PC-3 (cell line): ENCODE data around the gene CYB561A3. TPM values are rescaled to one million over a fixed set of nuclear protein-coding genes. Genes with fewer than 3 reads are reported as not detected.

Source experiments
- ATAC-seq: fragments of 200-7000 bp; cut with Tn5 transposase; 2 replicates; pipeline ENCODE4 v1.9.1; 2020; ENCODE audit warnings: mild to moderate bottlenecking, moderate library complexity
- BruUV-seq: library from RNA; stranded (reverse); fragments of 400-500 nt; replicated peaks from 2 replicates; lab custom pipeline; 2021; lab: Mats Ljungman, UMichigan
- CTCF ChIA-PET: fragments of 300-600 bp; sonication (Branson Sonifier 250); formaldehyde crosslinking; loops from one replicate; lab custom pipeline; 2022; ENCODE audit warnings: antibody characterized with exemption; lab: Charles Lee
- POLR2A ChIA-PET: fragments of 300-600 bp; sonication (Branson Sonifier 250); formaldehyde crosslinking; loops from one replicate; lab custom pipeline; 2022; ENCODE audit warnings: antibody characterized with exemption; ENCODE audit not compliant: unreplicated experiment; lab: Charles Lee
- DNase-seq: peaks from one replicate; pipeline ENCODE4 v3.0.0-alpha.2; 2015
- H2AFZ ChIP-seq: fragments of 300-600 bp; sonication (generic); 2 replicates; pipeline ENCODE4 v1.6.0; 2016; ENCODE audit warnings: antibody characterized with exemption, low read length
- H3F3A ChIP-seq: fragments of 300-600 bp; sonication (generic); one replicate; pipeline ENCODE4 v1.6.0; 2017; ENCODE audit warnings: antibody characterized with exemption, low read length, control low read depth, mild to moderate bottlenecking; ENCODE audit not compliant: unreplicated experiment
- H3K27ac ChIP-seq: fragments of 300-600 bp; sonication (generic); 2 replicates; pipeline ENCODE4 v1.5.1; 2016; ENCODE audit warnings: mild to moderate bottlenecking, low read length
- H3K27me3 ChIP-seq: fragments of 300-600 bp; sonication (generic); 2 replicates; pipeline ENCODE4 v1.6.1; 2016; ENCODE audit warnings: low read length, mixed read lengths
- H3K36me3 ChIP-seq: fragments of 300-600 bp; sonication (generic); 2 replicates; pipeline ENCODE4 v1.6.1; 2016; ENCODE audit warnings: low read depth, mixed run types, low read length, mixed read lengths
- H3K4me1 ChIP-seq: fragments of 300-600 bp; sonication (generic); 2 replicates; pipeline ENCODE4 v1.5.1; 2016; ENCODE audit warnings: low read length; ENCODE audit not compliant: insufficient read depth
- H3K4me2 ChIP-seq: fragments of 300-600 bp; sonication (generic); 2 replicates; pipeline ENCODE4 v1.6.0; 2016; ENCODE audit warnings: low read length
- H3K4me3 ChIP-seq: fragments of 300-600 bp; sonication (generic); 2 replicates; pipeline ENCODE4 v1.5.1; 2016; ENCODE audit warnings: mild to moderate bottlenecking, low read length, mixed read lengths
- H3K79me2 ChIP-seq: fragments of 300-600 bp; sonication (generic); 2 replicates; pipeline ENCODE4 v1.6.1; 2017; ENCODE audit warnings: low read length, mixed read lengths
- H3K9ac ChIP-seq: fragments of 300-600 bp; sonication (generic); 2 replicates; pipeline ENCODE4 v1.6.0; 2016; ENCODE audit warnings: mild to moderate bottlenecking, low read length
- H3K9me2 ChIP-seq: fragments of 300-600 bp; sonication (generic); replicated peaks from 2 replicates; pipeline ENCODE4 v1.6.1; 2016; ENCODE audit warnings: mixed run types, low read length, mixed read lengths
- H3K9me3 ChIP-seq: fragments of 300-600 bp; sonication (generic); 2 replicates; pipeline ENCODE4 v1.6.1; 2016; ENCODE audit warnings: low read length, mixed read lengths
- H4K20me1 ChIP-seq: fragments of 300-600 bp; sonication (generic); 2 replicates; pipeline ENCODE4 v1.6.1; 2016; ENCODE audit warnings: low read length, mixed read lengths
- CTCF ChIP-seq: fragments of 300-600 bp; sonication (generic); conservative IDR thresholded peaks from 2 replicates; pipeline ENCODE4 v1.5.1; 2017; ENCODE audit warnings: antibody characterized with exemption, low read depth, mild to moderate bottlenecking, low read length
- EZH2 ChIP-seq: fragments of 300-600 bp; sonication (generic); IDR thresholded peaks from one replicate; pipeline ENCODE4 v1.6.1; 2017; ENCODE audit warnings: antibody characterized with exemption, mild to moderate bottlenecking, low read length; ENCODE audit not compliant: unreplicated experiment
- EZH2phosphoT487 ChIP-seq: fragments of 300-600 bp; sonication (generic); IDR thresholded peaks from 2 replicates; pipeline ENCODE4 v1.6.1; 2018; ENCODE audit warnings: mild to moderate bottlenecking, antibody characterized with exemption, low read length, borderline replicate concordance
- intact Hi-C: fragments of 100-400 bp; cut with micrococcal nuclease; formaldehyde crosslinking; loops from 2 replicates; pipeline ENCODE4 v1.9.0; 2023
- total RNA-seq: library from RNA; depleted of rRNA; stranded (reverse); fragments of >200 nt; gene quantifications from 2 replicates; pipeline ENCODE4 v1.2.3, GENCODE V29; 2014; rRNA removed

CYB561A3 gene
- total RNA-seq, 1 experiment from 2014 or later: 51.2 TPM

GRCh38 chr11:61303725-61304124 lies 58.0 kb downstream of the CYB561A3 start:
- TF ChIP-seq EZH2 (no peak), CTCF (no peak), EZH2phosphoT487 (no peak)
- peaks cover 92% of the 10 kb centered on the region for H3K36me3 ChIP-seq
- H3K9me3 ChIP-seq: no peaks in the 10 kb centered on the region
- no TSS peak for BruUV-seq
- POLR2A ChIA-PET: no interaction called here
- H3K27me3 ChIP-seq: no peaks in the 10 kb centered on the region
- ATAC-seq: no peak
- intact Hi-C loops: no loop called here
- H3K4me2 ChIP-seq: no peak overlapping the region
- no peak overlapping the region for H2AFZ ChIP-seq
- H3K4me3 ChIP-seq: no peak overlapping the region
- no peak overlapping the region for H3K27ac ChIP-seq
- no peaks in the 10 kb centered on the region for H3F3A ChIP-seq
- no peaks in the 10 kb centered on the region for H3K9me2 ChIP-seq
- H4K20me1 ChIP-seq: no peaks in the 10 kb centered on the region
- DNase-seq: no peak
- H3K4me1 ChIP-seq: no peaks in the 10 kb centered on the region
- H3K9ac ChIP-seq: no peak overlapping the region
- CTCF ChIA-PET: no interaction called here
- H3K79me2 ChIP-seq: no peaks in the 10 kb centered on the region

GRCh38 chr11:61302550-61302949 lies 59.1 kb downstream of the CYB561A3 start:
- Histone ChIP-seq H3K27me3 (no peaks in the 10 kb centered on the region), H2AFZ (no peak overlapping the region), H3K27ac (no peak overlapping the region), H3F3A (no peaks in the 10 kb centered on the region), H3K9me2 (no peaks in the 10 kb centered on the region), H3K36me3 (peaks cover 85% of the 10 kb centered on the region), H3K9me3 (no peaks in the 10 kb centered on the region), H3K4me3 (no peak overlapping the region), H3K4me2 (no peak overlapping the region), H4K20me1 (no peaks in the 10 kb centered on the region), H3K9ac (no peak overlapping the region), H3K79me2 (no peaks in the 10 kb centered on the region), H3K4me1 (no peaks in the 10 kb centered on the region)
- no TSS peak for BruUV-seq
- DNase-seq (no peak), ATAC-seq (no peak)
- intact Hi-C loops: no loop called here
- ChIA-PET POLR2A (no interaction called here), CTCF (no interaction called here)
- TF ChIP-seq EZH2phosphoT487 (no peak), CTCF (no peak), EZH2 (no peak)

Other genes starting within 250 kb of the CYB561A3 start
- gene VPS37C, start 200.5 kb downstream of the CYB561A3 start, total RNA-seq: 28.9 and 34.9 TPM in 2 replicates
- gene PGA3, start 158.4 kb downstream of the CYB561A3 start, total RNA-seq: not detected in 2 replicates
- not detected in 2 replicates for gene PGA4, start 139.5 kb downstream of the CYB561A3 start, total RNA-seq
- gene PGA5, start 120.7 kb downstream of the CYB561A3 start, total RNA-seq: not detected in 2 replicates
- gene VWCE, start 66.6 kb downstream of the CYB561A3 start, total RNA-seq: 0.15 and 0.35 TPM in 2 replicates
- gene DDB1, start 28.8 kb downstream of the CYB561A3 start, total RNA-seq: 450 and 451 TPM in 2 replicates
- gene TKFC, start 28.7 kb downstream of the CYB561A3 start, total RNA-seq: 56.9 and 88.5 TPM in 2 replicates
- 39.8 and 40.7 TPM in 2 replicates for gene TMEM138, start 492 bp upstream of the CYB561A3 start, total RNA-seq
- 19.3 and 23.2 TPM in 2 replicates for gene TMEM216, start 30.7 kb upstream of the CYB561A3 start, total RNA-seq
- gene CPSF7, start 68.1 kb upstream of the CYB561A3 start, total RNA-seq: 51.1 and 55.3 TPM in 2 replicates
- 54.3 and 90.4 TPM in 2 replicates for gene SDHAF2, start 68.2 kb upstream of the CYB561A3 start, total RNA-seq
- gene LRRC10B, start 146.9 kb upstream of the CYB561A3 start, total RNA-seq: 0.55 TPM in 1 of 2 replicates, not detected in the other
- gene SYT7, start 219.2 kb upstream of the CYB561A3 start, total RNA-seq: 21.5 and 23.2 TPM in 2 replicates